ENCODE results near the gene KCNQ4. TPM values are rescaled to one million over a fixed set of nuclear protein-coding genes. Genes with fewer than 3 reads are reported as not detected.
A peak's percentile ranks its signal among the peaks of the same experiment; 100 is the strongest.

KCNQ4 gene
- total and polyA plus RNA-seq, 7 donors: 1.9 to 9.1 (median 4.6) TPM

GRCh38 chr1:40819101-40819500 is 35.5 kb downstream of the KCNQ4 start:
- intact Hi-C loops (cut with DNase I): no loop called here

DNA sequence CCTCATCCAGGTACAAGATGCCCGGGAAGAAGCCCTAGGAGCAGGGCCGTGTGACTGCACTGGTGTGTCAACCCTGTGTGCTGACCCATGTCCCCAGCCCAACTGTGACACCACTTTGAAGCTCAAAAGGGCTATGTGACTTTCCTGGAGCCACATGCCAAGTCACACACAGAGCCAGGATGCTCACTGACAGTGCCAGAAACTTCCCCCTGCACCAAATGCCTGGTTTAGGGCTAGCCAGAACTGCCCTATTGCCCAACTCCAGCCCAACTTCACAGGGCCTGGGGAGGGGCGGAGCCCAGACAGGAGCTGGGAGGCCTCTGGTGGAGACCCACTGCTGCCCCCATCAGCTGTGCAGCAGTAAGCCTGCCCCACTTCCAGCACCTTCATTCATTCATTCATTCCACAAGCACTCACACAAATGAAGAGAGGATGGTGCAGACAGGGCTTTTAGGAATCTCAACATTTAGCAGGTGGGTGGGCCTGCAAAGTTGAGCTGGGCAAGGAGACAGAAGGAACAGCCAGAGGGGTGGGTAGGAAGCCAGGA is 36.7 kb downstream of the KCNQ4 start:
- intact Hi-C loops (cut with DNase I): no loop called here
- ATAC-seq (peak; percentile 31 to 63 (median 48)), DNase-seq (peak in 1 of 2 donors; percentile 21)
- TF ChIP-seq CTCF (IDR thresholded peaks at IDR 0.05): no peak
- no peak overlapping the region for H3K4me3 ChIP-seq
- WGBS, 3 donors: 47 to 78% (median 70%) methylated on average over 3 of the region's 3 CpGs
- H3K4me1 ChIP-seq: peaks cover 13% of the 10 kb centered on the region
- H3K36me3 ChIP-seq (ENCODE audit: insufficient read depth in 1 of 2, low read depth in 1 of 2): peaks cover 0 to 24% of the 10 kb centered on the region in 2 donors
- no peak overlapping the region for H3K27ac ChIP-seq
- no peaks in the 10 kb centered on the region for H3K9me3 ChIP-seq
- no peaks in the 10 kb centered on the region for H3K27me3 ChIP-seq (ENCODE audit: insufficient read depth in 3 of 3, low read length in 2 of 3)

More at GRCh38 chr1:40819101-40819500, 35.5 kb downstream of the KCNQ4 start:
- Histone ChIP-seq H3K9me3 (no peaks in the 10 kb centered on the region), H3K27ac (no peak overlapping the region), H3K4me1 (peaks cover 13% of the 10 kb centered on the region), H3K27me3 (ENCODE audit: insufficient read depth in 3 of 3, low read length in 2 of 3) (no peaks in the 10 kb centered on the region), H3K4me3 (no peak overlapping the region), H3K36me3 (ENCODE audit: insufficient read depth in 1 of 2, low read depth in 1 of 2) (peaks cover 0 to 24% of the 10 kb centered on the region in 2 donors)
- 65 to 78% (median 72%) methylated on average over 20 to 26 of the region's 26 CpGs for WGBS, 3 donors
- ATAC-seq (no peak), DNase-seq (no peak)
- TF ChIP-seq CTCF (IDR thresholded peaks at IDR 0.05): no peak

GRCh38 chr1:40820911-40821693 is 37.5 kb downstream of the KCNQ4 start:
- no peak overlapping the region for H3K4me3 ChIP-seq
- H3K4me1 ChIP-seq: peaks cover 13% of the 10 kb centered on the region
- intact Hi-C loops (cut with DNase I): no loop called here
- H3K27me3 ChIP-seq (ENCODE audit: insufficient read depth in 3 of 3, low read length in 2 of 3): no peaks in the 10 kb centered on the region
- peak in 1 of 2 donors; percentile 45 for DNase-seq
- ATAC-seq: peak in 2 of 4 donors; percentile 45 to 54
- H3K27ac ChIP-seq: no peak overlapping the region
- WGBS, 3 donors: 31 to 53% (median 43%) methylated on average over 6 of the region's 6 CpGs
- no peak for TF ChIP-seq CTCF (IDR thresholded peaks at IDR 0.05)
- H3K36me3 ChIP-seq (ENCODE audit: insufficient read depth in 1 of 2, low read depth in 1 of 2): peaks cover 0 to 24% of the 10 kb centered on the region in 2 donors
- no peaks in the 10 kb centered on the region for H3K9me3 ChIP-seq

DNA sequence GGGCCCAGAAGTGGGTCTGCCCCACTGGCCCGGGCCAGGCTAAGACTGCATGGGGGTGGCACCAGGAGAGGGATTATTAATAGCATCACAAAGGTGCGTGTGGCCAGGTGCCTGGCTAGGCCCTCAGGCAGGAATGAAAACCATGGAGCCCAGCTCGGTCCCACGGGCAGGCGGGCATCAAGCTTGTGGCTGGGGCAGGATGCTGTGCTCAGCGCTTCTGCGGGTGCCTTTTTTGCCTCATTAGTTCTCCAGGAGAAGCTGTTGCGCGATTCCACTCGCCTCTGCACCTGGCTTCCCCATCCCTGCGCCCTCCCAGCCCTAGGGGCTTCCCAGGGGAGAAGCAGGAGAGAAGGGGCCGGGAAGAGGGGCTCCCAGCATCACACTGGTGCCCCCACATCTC is 39.3 kb downstream of the KCNQ4 start:
- H3K9me3 ChIP-seq: no peaks in the 10 kb centered on the region
- H3K4me1 ChIP-seq: peaks cover 13% of the 10 kb centered on the region
- 94 to 96% (median 95%) methylated on average over 12 of the region's 12 CpGs for WGBS, 3 donors
- no peak for TF ChIP-seq CTCF (IDR thresholded peaks at IDR 0.05)
- DNase-seq (no peak), ATAC-seq (no peak)
- peaks cover 0 to 30% of the 10 kb centered on the region in 2 donors for H3K36me3 ChIP-seq (ENCODE audit: insufficient read depth in 1 of 2, low read depth in 1 of 2)
- no peaks in the 10 kb centered on the region for H3K27me3 ChIP-seq (ENCODE audit: insufficient read depth in 3 of 3, low read length in 2 of 3)
- H3K4me3 ChIP-seq: no peak overlapping the region
- intact Hi-C loops (cut with DNase I): no loop called here
- no peak overlapping the region for H3K27ac ChIP-seq
